Measurements from ENCODE around the gene ISLR.

DNA sequence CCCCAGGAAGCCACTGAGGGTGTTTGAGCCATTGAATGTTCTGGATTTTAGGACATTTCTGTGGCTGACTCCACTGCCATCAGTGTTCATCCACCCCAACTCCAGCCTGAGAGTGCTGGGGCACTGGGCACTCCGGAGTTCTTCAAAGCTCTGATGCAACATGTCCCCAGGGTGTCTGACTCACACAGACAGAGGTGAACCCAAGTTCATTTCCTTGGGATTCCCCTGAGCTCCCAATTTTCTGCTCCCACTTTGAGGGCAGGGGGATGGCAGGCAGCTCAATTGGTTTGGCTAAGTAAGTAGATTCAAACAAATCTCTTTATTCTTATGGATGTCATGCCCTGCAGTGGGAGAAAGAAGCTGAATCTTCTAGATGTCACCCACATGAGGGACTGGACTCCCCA, 26.9 kb downstream of the ISLR start:
- TF ChIP-seq YY1 (tag by site-specific recombination; IDR thresholded peaks at IDR 0.05) (no peak), ZNF37A (tag by site-specific recombination; IDR thresholded peaks at IDR 0.05) (no peak), YY2 (tag by site-specific recombination; IDR thresholded peaks at IDR 0.05) (no peak), ZNF792 (tag by site-specific recombination; IDR thresholded peaks at IDR 0.05) (no peak), HOXA7 (CRISPR knock-in tag; IDR thresholded peaks at IDR 0.05; ENCODE audit: borderline replicate concordance) (no peak), ZNF776 (tag by site-specific recombination; IDR thresholded peaks at IDR 0.05; ENCODE audit: borderline replicate concordance) (no peak), ZBTB7A (tag by site-specific recombination; IDR thresholded peaks at IDR 0.05; ENCODE audit: low read depth) (no peak), ZNF324 (tag by site-specific recombination; IDR thresholded peaks at IDR 0.05) (no peak), BCL11B (tag by site-specific recombination; IDR thresholded peaks at IDR 0.05; ENCODE audit: low read depth) (no peak), ZNF157 (tag by site-specific recombination; IDR thresholded peaks at IDR 0.05) (no peak), ZNF561 (tag by site-specific recombination; IDR thresholded peaks at IDR 0.05; ENCODE audit: borderline replicate concordance) (no peak), ZNF10 (tag by site-specific recombination; IDR thresholded peaks at IDR 0.05) (no peak)
- TF ChIP-seq, protein P1, sequence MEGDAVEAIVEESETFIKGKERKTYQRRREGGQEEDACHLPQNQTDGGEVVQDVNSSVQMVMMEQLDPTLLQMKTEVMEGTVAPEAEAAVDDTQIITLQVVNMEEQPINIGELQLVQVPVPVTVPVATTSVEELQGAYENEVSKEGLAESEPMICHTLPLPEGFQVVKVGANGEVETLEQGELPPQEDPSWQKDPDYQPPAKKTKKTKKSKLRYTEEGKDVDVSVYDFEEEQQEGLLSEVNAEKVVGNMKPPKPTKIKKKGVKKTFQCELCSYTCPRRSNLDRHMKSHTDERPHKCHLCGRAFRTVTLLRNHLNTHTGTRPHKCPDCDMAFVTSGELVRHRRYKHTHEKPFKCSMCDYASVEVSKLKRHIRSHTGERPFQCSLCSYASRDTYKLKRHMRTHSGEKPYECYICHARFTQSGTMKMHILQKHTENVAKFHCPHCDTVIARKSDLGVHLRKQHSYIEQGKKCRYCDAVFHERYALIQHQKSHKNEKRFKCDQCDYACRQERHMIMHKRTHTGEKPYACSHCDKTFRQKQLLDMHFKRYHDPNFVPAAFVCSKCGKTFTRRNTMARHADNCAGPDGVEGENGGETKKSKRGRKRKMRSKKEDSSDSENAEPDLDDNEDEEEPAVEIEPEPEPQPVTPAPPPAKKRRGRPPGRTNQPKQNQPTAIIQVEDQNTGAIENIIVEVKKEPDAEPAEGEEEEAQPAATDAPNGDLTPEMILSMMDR (tag by site-specific recombination; IDR thresholded peaks at IDR 0.05), result no peak
- TF ChIP-seq, protein P2, sequence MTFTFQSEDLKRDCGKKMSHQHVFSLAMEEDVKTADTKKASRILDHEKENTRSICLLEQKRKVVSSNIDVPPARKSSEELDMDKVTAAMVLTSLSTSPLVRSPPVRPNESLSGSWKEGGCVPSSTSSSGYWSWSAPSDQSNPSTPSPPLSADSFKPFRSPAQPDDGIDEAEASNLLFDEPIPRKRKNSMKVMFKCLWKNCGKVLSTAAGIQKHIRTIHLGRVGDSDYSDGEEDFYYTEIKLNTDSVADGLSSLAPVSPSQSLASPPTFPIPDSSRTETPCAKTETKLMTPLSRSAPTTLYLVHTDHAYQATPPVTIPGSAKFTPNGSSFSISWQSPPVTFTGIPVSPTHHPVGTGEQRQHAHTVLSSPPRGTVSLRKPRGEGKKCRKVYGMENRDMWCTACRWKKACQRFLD (tag by site-specific recombination; IDR thresholded peaks at IDR 0.05), result no peak

Data from HEK293 (cell line).